HEK293 (cell line): ENCODE measurements around the gene PRKAB1.

Experiments
- CTCF ChIA-PET: fragments of 350-600 bp; formaldehyde crosslinking; extraction: SDS; loops from one replicate; lab custom pipeline; 2021; ENCODE audit warnings: antibody characterized with exemption; lab: Yijun Ruan, JAX
- POLR2A ChIA-PET: fragments of 300-600 bp; formaldehyde crosslinking; extraction: SDS; loops from one replicate; lab custom pipeline; 2020; ENCODE audit warnings: antibody characterized with exemption, inconsistent platforms; lab: Yijun Ruan, JAX
- H3K27ac ChIP-seq: fragments of 200-500 bp; sonication (Bioruptor generic); 2 replicates; pipeline ENCODE4 v1.5.1; 2014; ENCODE audit warnings: low read depth, low read length, control low read depth, inconsistent platforms; ENCODE audit errors: extremely low read depth
- H3K36me3 ChIP-seq, 2 experiments: fragments of 200-500 bp in 1 of 2; sonication (Bioruptor generic) in 1 of 2; 1 replicate in 1 of 2; 2 replicates in 1 of 2; pipeline ENCODE4 v1.5.1; 2014 to 2017; ENCODE audit warnings: inconsistent platforms in 2 of 2, low read length in 2 of 2; ENCODE audit not compliant: control insufficient read depth in 2 of 2, insufficient read depth in 1 of 2
- H3K4me1 ChIP-seq: fragments of 200-500 bp; sonication (Bioruptor generic); 2 replicates; pipeline ENCODE4 v1.5.1; 2014; ENCODE audit warnings: mild to moderate bottlenecking, low read length, inconsistent platforms; ENCODE audit not compliant: control insufficient read depth, insufficient read depth
- H3K4me3 ChIP-seq: 2 replicates; pipeline ENCODE4 v1.5.1; 2011; ENCODE audit warnings: low read depth, mild to moderate bottlenecking, control low read depth, low read length, moderate library complexity
- H3K9me3 ChIP-seq: fragments of 200-500 bp; sonication (Bioruptor generic); 2 replicates; pipeline ENCODE4 v1.5.1; 2014; ENCODE audit warnings: low read depth, low read length, inconsistent platforms; ENCODE audit not compliant: control insufficient read depth, insufficient read depth
- BCL11A ChIP-seq: fragments of 450-650 bp; formaldehyde crosslinking; IDR thresholded peaks from 2 replicates; pipeline ENCODE4 v1.5.1; 2016; ENCODE audit warnings: low read depth, missing biosample characterization, missing genetic modification characterization
- BCL6B ChIP-seq: fragments of 450-650 bp; formaldehyde crosslinking; IDR thresholded peaks from 2 replicates; pipeline ENCODE4 v1.5.1; 2017; ENCODE audit warnings: missing biosample characterization, missing genetic modification characterization
- RBAK ChIP-seq: fragments of 450-650 bp; formaldehyde crosslinking; IDR thresholded peaks from 2 replicates; pipeline ENCODE4 v1.5.1; 2016; ENCODE audit warnings: missing biosample characterization, missing genetic modification characterization
- SP2 ChIP-seq: fragments of 450-650 bp; formaldehyde crosslinking; IDR thresholded peaks from 2 replicates; pipeline ENCODE4 v1.5.1; 2016; ENCODE audit warnings: missing biosample characterization, missing genetic modification characterization
- SP3 ChIP-seq: fragments of 450-650 bp; formaldehyde crosslinking; IDR thresholded peaks from 2 replicates; pipeline ENCODE4 v1.5.1; 2016; ENCODE audit warnings: missing biosample characterization, missing genetic modification characterization
- ZBTB48 ChIP-seq: fragments of 450-650 bp; formaldehyde crosslinking; IDR thresholded peaks from 2 replicates; pipeline ENCODE4 v1.5.1; 2016; ENCODE audit warnings: missing biosample characterization, missing genetic modification characterization
- ZNF221 ChIP-seq: fragments of 450-650 bp; formaldehyde crosslinking; IDR thresholded peaks from 2 replicates; pipeline ENCODE4 v1.5.1; 2017; ENCODE audit warnings: missing biosample characterization, missing genetic modification characterization, borderline replicate concordance
- ZNF341 ChIP-seq: fragments of 450-650 bp; formaldehyde crosslinking; IDR thresholded peaks from 2 replicates; pipeline ENCODE4; 2016; ENCODE audit warnings: low read depth, missing biosample characterization, missing genetic modification characterization
- ZNF350 ChIP-seq: fragments of 450-650 bp; formaldehyde crosslinking; IDR thresholded peaks from 2 replicates; pipeline ENCODE4 v1.5.0; 2017; ENCODE audit warnings: missing biosample characterization, mild to moderate bottlenecking, missing genetic modification characterization
- ZNF529 ChIP-seq: fragments of 450-650 bp; formaldehyde crosslinking; IDR thresholded peaks from 2 replicates; pipeline ENCODE4 v1.5.1; 2017; ENCODE audit warnings: missing genetic modification characterization, missing biosample characterization; ENCODE audit not compliant: insufficient replicate concordance
- ZNF629 ChIP-seq: fragments of 450-650 bp; formaldehyde crosslinking; IDR thresholded peaks from 2 replicates; pipeline ENCODE4 v1.5.1; 2017; ENCODE audit warnings: missing biosample characterization, missing genetic modification characterization
- ZNF664 ChIP-seq: fragments of 450-650 bp; formaldehyde crosslinking; IDR thresholded peaks from 2 replicates; pipeline ENCODE4 v1.5.1; 2016; ENCODE audit warnings: missing biosample characterization, missing genetic modification characterization
- ZNF768 ChIP-seq: fragments of 450-650 bp; formaldehyde crosslinking; IDR thresholded peaks from 2 replicates; pipeline ENCODE4 v1.5.1; 2018; ENCODE audit warnings: missing biosample characterization, mild to moderate bottlenecking, missing genetic modification characterization
- ZNF785 ChIP-seq: fragments of 450-650 bp; formaldehyde crosslinking; IDR thresholded peaks from 2 replicates; pipeline ENCODE4 v1.5.1; 2016; ENCODE audit warnings: missing biosample characterization, missing genetic modification characterization
- TF ChIP-seq, protein P1 (sequence below): fragments of 450-650 bp; formaldehyde crosslinking; IDR thresholded peaks from 2 replicates; pipeline ENCODE4 v1.5.1; 2016; ENCODE audit warnings: missing biosample characterization, missing genetic modification characterization
- TF ChIP-seq, protein P2 (sequence below): fragments of 450-650 bp; formaldehyde crosslinking; IDR thresholded peaks from 2 replicates; pipeline ENCODE4 v1.5.1; 2016; ENCODE audit warnings: missing biosample characterization, missing genetic modification characterization
- TF ChIP-seq, protein P3 (sequence below): fragments of 450-650 bp; formaldehyde crosslinking; IDR thresholded peaks from 2 replicates; pipeline ENCODE4 v1.5.1; 2016; ENCODE audit warnings: missing biosample characterization, missing genetic modification characterization

The PRKAB1 gene

GRCh38 chr12:119721306-119721705, 53.4 kb downstream of the PRKAB1 start:
- Histone ChIP-seq H3K36me3 (peaks cover 15 to 46% of the 10 kb centered on the region in 2 experiments), H3K9me3 (no peaks in the 10 kb centered on the region), H3K4me3 (no peak overlapping the region), H3K27ac (no peak overlapping the region), H3K4me1 (peaks cover 3% of the 10 kb centered on the region)
- POLR2A ChIA-PET, result no interaction called here
- CTCF ChIA-PET, result no interaction called here
- TF ChIP-seq ZNF664 (no peak), RBAK (tag by site-specific recombination) (no peak), ZNF221 (tag by site-specific recombination) (no peak), ZBTB48 (tag by site-specific recombination) (no peak), ZNF768 (tag by site-specific recombination) (no peak), SP3 (tag by site-specific recombination) (no peak), ZNF350 (tag by site-specific recombination) (no peak), SP2 (tag by site-specific recombination) (no peak), BCL11A (tag by site-specific recombination) (no peak), BCL6B (tag by site-specific recombination) (no peak), ZNF341 (tag by site-specific recombination) (no peak), ZNF785 (tag by site-specific recombination) (no peak), ZNF529 (tag by site-specific recombination) (no peak)
- TF ChIP-seq, protein P1, sequence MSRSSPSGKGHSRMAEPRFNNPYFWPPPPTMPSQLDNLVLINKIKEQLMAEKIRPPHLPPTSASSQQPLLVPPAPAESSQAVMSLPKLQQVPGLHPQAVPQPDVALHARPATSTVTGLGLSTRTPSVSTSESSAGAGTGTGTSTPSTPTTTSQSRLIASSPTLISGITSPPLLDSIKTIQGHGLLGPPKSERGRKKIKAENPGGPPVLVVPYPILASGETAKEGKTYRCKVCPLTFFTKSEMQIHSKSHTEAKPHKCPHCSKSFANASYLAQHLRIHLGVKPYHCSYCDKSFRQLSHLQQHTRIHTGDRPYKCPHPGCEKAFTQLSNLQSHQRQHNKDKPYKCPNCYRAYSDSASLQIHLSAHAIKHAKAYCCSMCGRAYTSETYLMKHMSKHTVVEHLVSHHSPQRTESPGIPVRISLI (tag by site-specific recombination), result no peak
- TF ChIP-seq, protein P2, sequence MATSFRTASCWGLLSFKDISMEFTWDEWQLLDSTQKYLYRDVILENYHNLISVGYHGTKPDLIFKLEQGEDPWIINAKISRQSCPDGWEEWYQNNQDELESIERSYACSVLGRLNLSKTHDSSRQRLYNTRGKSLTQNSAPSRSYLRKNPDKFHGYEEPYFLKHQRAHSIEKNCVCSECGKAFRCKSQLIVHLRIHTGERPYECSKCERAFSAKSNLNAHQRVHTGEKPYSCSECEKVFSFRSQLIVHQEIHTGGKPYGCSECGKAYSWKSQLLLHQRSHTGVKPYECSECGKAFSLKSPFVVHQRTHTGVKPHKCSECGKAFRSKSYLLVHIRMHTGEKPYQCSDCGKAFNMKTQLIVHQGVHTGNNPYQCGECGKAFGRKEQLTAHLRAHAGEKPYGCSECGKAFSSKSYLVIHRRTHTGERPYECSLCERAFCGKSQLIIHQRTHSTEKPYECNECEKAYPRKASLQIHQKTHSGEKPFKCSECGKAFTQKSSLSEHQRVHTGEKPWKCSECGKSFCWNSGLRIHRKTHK (tag by site-specific recombination), result no peak
- TF ChIP-seq, protein P3, sequence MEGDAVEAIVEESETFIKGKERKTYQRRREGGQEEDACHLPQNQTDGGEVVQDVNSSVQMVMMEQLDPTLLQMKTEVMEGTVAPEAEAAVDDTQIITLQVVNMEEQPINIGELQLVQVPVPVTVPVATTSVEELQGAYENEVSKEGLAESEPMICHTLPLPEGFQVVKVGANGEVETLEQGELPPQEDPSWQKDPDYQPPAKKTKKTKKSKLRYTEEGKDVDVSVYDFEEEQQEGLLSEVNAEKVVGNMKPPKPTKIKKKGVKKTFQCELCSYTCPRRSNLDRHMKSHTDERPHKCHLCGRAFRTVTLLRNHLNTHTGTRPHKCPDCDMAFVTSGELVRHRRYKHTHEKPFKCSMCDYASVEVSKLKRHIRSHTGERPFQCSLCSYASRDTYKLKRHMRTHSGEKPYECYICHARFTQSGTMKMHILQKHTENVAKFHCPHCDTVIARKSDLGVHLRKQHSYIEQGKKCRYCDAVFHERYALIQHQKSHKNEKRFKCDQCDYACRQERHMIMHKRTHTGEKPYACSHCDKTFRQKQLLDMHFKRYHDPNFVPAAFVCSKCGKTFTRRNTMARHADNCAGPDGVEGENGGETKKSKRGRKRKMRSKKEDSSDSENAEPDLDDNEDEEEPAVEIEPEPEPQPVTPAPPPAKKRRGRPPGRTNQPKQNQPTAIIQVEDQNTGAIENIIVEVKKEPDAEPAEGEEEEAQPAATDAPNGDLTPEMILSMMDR (tag by site-specific recombination), result no peak
- TF ChIP-seq, all 188 proteins: peak for 0

DNA sequence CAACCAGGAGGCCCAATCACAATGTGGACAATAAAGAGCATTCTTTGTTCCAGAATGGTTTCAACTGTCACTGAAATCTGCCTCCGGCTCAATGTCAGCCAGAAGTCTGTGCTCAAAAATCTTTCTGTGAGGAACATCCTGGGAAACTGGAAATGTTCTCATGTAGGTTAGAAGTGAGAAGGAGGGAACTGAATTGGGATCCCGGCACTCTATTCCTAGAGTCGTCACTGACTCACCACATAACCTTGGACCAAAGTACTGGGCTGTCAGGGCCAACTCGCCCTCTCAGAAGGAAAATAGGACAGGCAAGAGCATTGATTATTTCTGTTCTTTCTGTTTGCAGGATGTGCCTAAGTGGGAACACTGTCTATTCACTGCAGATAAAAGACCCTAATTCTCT, 57.6 kb downstream of the PRKAB1 start:
- Histone ChIP-seq H3K27ac (no peak overlapping the region), H3K4me3 (no peak overlapping the region), H3K36me3 (peaks cover 17 to 45% of the 10 kb centered on the region in 2 experiments), H3K9me3 (no peaks in the 10 kb centered on the region), H3K4me1 (no peaks in the 10 kb centered on the region)
- ChIA-PET CTCF (no interaction called here), POLR2A (no interaction called here)
- TF ChIP-seq SP3 (tag by site-specific recombination), result no peak
- TF ChIP-seq ZNF629 (tag by site-specific recombination), result no peak
